Astrocyte (in vitro differentiated cells and primary cell): ENCODE measurements around the gene ZNF583. TPM values are rescaled to one million over a fixed set of nuclear protein-coding genes. Genes with fewer than 3 reads are reported as not detected.
A peak's percentile ranks its signal among the peaks of the same experiment; 100 is the strongest.

Source experiments
- DNase-seq: peaks from one replicate; pipeline ENCODE4 v3.0.0-alpha.2; 2010; ENCODE audit warnings: low read depth
- FAIRE-seq: peaks from 2 replicates; lab custom pipeline; 2011; peaks lifted over from hg19 to GRCh38; lab: Jason Lieb, UNC
- H2AFZ ChIP-seq: 2 replicates; pipeline ENCODE4 v1.6.0; 2012; ENCODE audit warnings: low read depth, low read length, inconsistent platforms
- H3K27ac ChIP-seq: 2 replicates; pipeline ENCODE4 v1.5.1; 2011; ENCODE audit warnings: low read depth, low read length, inconsistent platforms
- H3K27me3 ChIP-seq: 2 replicates; pipeline ENCODE4 v1.6.0; 2011; ENCODE audit warnings: low read length, inconsistent platforms; ENCODE audit not compliant: insufficient read depth
- H3K36me3 ChIP-seq: 2 replicates; pipeline ENCODE4 v1.5.1; 2011; ENCODE audit warnings: low read length, inconsistent platforms; ENCODE audit not compliant: insufficient read depth
- H3K4me1 ChIP-seq: 2 replicates; pipeline ENCODE4 v1.5.1; 2011; ENCODE audit warnings: low read length, inconsistent platforms; ENCODE audit not compliant: insufficient read depth
- H3K4me2 ChIP-seq: 2 replicates; pipeline ENCODE4 v1.6.0; 2012; ENCODE audit warnings: low read length, inconsistent platforms
- H3K4me3 ChIP-seq: 2 replicates; pipeline ENCODE4 v1.5.1; 2011; ENCODE audit warnings: low read depth, mild to moderate bottlenecking, low read length, inconsistent platforms; ENCODE audit not compliant: insufficient read depth
- H3K79me2 ChIP-seq: 2 replicates; pipeline ENCODE4 v1.6.0; 2012; ENCODE audit warnings: mild to moderate bottlenecking, low read length, inconsistent platforms; ENCODE audit not compliant: insufficient read depth
- H3K9ac ChIP-seq: 2 replicates; pipeline ENCODE4 v1.6.0; 2012; ENCODE audit warnings: mild to moderate bottlenecking, low read length, inconsistent platforms
- H3K9me3 ChIP-seq: 2 replicates; pipeline ENCODE4 v1.5.1; 2012; ENCODE audit warnings: low read depth, mild to moderate bottlenecking, low read length, inconsistent platforms; ENCODE audit not compliant: insufficient read depth
- H4K20me1 ChIP-seq: 2 replicates; pipeline ENCODE4 v1.6.0; 2012; ENCODE audit warnings: low read length, inconsistent platforms; ENCODE audit not compliant: insufficient read depth
- H3K27ac Mint-ChIP-seq: one replicate; pipeline ENCODE4 v1.8.0; 2021; ENCODE audit warnings: mild to moderate bottlenecking, mixed read lengths; ENCODE audit not compliant: unreplicated experiment
- H3K27me3 Mint-ChIP-seq: one replicate; pipeline ENCODE4 v1.8.0; 2021; ENCODE audit warnings: low read depth, mixed read lengths; ENCODE audit not compliant: unreplicated experiment
- H3K36me3 Mint-ChIP-seq: one replicate; pipeline ENCODE4 v1.8.0; 2021; ENCODE audit warnings: low read depth, mixed read lengths; ENCODE audit not compliant: unreplicated experiment
- H3K4me1 Mint-ChIP-seq: one replicate; pipeline ENCODE4 v1.8.0; 2021; ENCODE audit warnings: low read depth, mixed read lengths; ENCODE audit not compliant: unreplicated experiment
- H3K4me3 Mint-ChIP-seq: one replicate; pipeline ENCODE4 v1.8.0; 2021; ENCODE audit warnings: mild to moderate bottlenecking, moderate library complexity, mixed read lengths; ENCODE audit not compliant: unreplicated experiment
- H3K9me3 Mint-ChIP-seq: one replicate; pipeline ENCODE4 v1.8.0; 2021; ENCODE audit warnings: mild to moderate bottlenecking, mixed read lengths; ENCODE audit not compliant: unreplicated experiment
- CTCF ChIP-seq: IDR thresholded peaks from 2 replicates; pipeline ENCODE4 v1.5.1; 2011; ENCODE audit warnings: low read depth, mild to moderate bottlenecking, inconsistent platforms, low read length, moderate library complexity; ENCODE audit not compliant: insufficient read depth
- EZH2 ChIP-seq: IDR thresholded peaks from 2 replicates; pipeline ENCODE4 v1.6.1; 2012; ENCODE audit warnings: mild to moderate bottlenecking, low read length, inconsistent platforms; ENCODE audit not compliant: insufficient read depth
- total RNA-seq: library from RNA; stranded (reverse); gene quantifications from 2 replicates; pipeline ENCODE4 v1.2.1, GENCODE V29; 2021

The ZNF583 gene
- total RNA-seq, 1 donor from 2014 or later = 8.1 TPM

GRCh38 chr19:56393119-56394012 is 10.8 kb upstream of the ZNF583 start, which contains the start of gene ZNF582:
ZNF582 (minus strand) TSS chr19:56393534; CDS start chr19:56391752, 1,782 bp downstream.
- Mint-ChIP-seq H3K27me3 (no peaks in the 10 kb centered on the region), H3K4me1 (no peaks in the 10 kb centered on the region), H3K36me3 (peaks cover 57% of the 10 kb centered on the region), H3K4me3 (peak within 1 kb of the TSS; percentile 95), H3K9me3 (peaks cover 19% of the 10 kb centered on the region), H3K27ac (peak within 1 kb of the TSS; percentile 84)
- Histone ChIP-seq H3K4me2 (peak within 1 kb of the TSS; percentile 94), H3K79me2 (no peaks in the 10 kb centered on the region), H3K4me3 (peak within 1 kb of the TSS; percentile 83), H3K9ac (peak within 1 kb of the TSS; percentile 88), H2AFZ (peak within 1 kb of the TSS; percentile 99), H3K4me1 (peaks cover 3% of the 10 kb centered on the region), H4K20me1 (no peaks in the 10 kb centered on the region), H3K36me3 (no peaks in the 10 kb centered on the region), H3K9me3 (peaks cover 19% of the 10 kb centered on the region), H3K27me3 (no peaks in the 10 kb centered on the region), H3K27ac (peak within 1 kb of the TSS; percentile 75)
- FAIRE-seq = peak; percentile 69
- peak; percentile 93 for DNase-seq
- peak; percentile 59 for TF ChIP-seq CTCF
- no peak for TF ChIP-seq EZH2

- Histone ChIP-seq H3K27ac (no peak overlapping the region), H4K20me1 (no peaks in the 10 kb centered on the region), H3K9me3 (peaks cover 27% of the 10 kb centered on the region), H3K79me2 (no peaks in the 10 kb centered on the region), H3K9ac (no peak overlapping the region), H3K4me1 (peaks cover 4% of the 10 kb centered on the region), H3K4me2 (no peak overlapping the region), H3K36me3 (no peaks in the 10 kb centered on the region), H3K4me3 (no peak overlapping the region), H3K27me3 (no peaks in the 10 kb centered on the region), H2AFZ (no peak overlapping the region)
- H3K4me3 Mint-ChIP-seq = no peak overlapping the region
- H3K4me1 Mint-ChIP-seq = peaks cover 1% of the 10 kb centered on the region
- H3K27me3 Mint-ChIP-seq = no peaks in the 10 kb centered on the region
- DNase-seq = no peak
- H3K9me3 Mint-ChIP-seq = peaks cover 46% of the 10 kb centered on the region
- FAIRE-seq = no peak
- H3K27ac Mint-ChIP-seq = no peak overlapping the region
- TF ChIP-seq EZH2 (no peak), CTCF (no peak)
- peaks cover 61% of the 10 kb centered on the region for H3K36me3 Mint-ChIP-seq
Observed at GRCh38 chr19:56398809-56399208, 5.3 kb upstream of the ZNF583 start.
